HepG2 (cell line): ENCODE data around the gene THSD4. TPM values are rescaled to one million over a fixed set of nuclear protein-coding genes. Genes with fewer than 3 reads are reported as not detected.

ENCODE experiments used
- BCL6 ChIP-seq: IDR thresholded peaks from 2 replicates; pipeline ENCODE4 v1.6.1; 2016; ENCODE audit warnings: missing genetic modification reagents, missing compliant biosample characterization
- FOXA1 ChIP-seq, 2 experiments: fragments of 450-650 bp in 1 of 2; sonication (generic) in 1 of 2; formaldehyde crosslinking in 1 of 2; IDR thresholded peaks; 2 replicates each; pipeline versions ENCODE4 v1.4.0 to v1.6.1; 2016 to 2020; ENCODE audit warnings: missing genetic modification reagents in 1 of 2
- MAFG ChIP-seq: sonication (generic); formaldehyde crosslinking; IDR thresholded peaks from 2 replicates; pipeline ENCODE4 v1.5.1; 2020; ENCODE audit warnings: mild to moderate bottlenecking, missing genetic modification reagents
- PRMT3 ChIP-seq: sonication (generic); formaldehyde crosslinking; IDR thresholded peaks from 2 replicates; pipeline ENCODE4 v1.8.1; 2022; ENCODE audit warnings: low read depth, mild to moderate bottlenecking, moderate library complexity, missing genetic modification reagents, borderline replicate concordance
- RARG ChIP-seq: sonication (generic); formaldehyde crosslinking; IDR thresholded peaks from 2 replicates; pipeline ENCODE4 v1.4.0; 2020; ENCODE audit warnings: low read depth, mild to moderate bottlenecking, missing genetic modification reagents
- SRSF9 ChIP-seq: fragments of 200-400 bp; formaldehyde crosslinking; IDR thresholded peaks from 2 replicates; pipeline ENCODE4 v1.6.1; 2018; ENCODE audit warnings: borderline replicate concordance, mild to moderate bottlenecking, low read depth, low read length; ENCODE audit not compliant: insufficient read depth, poor library complexity, severe bottlenecking
- TSC22D2 ChIP-seq: sonication (generic); formaldehyde crosslinking; IDR thresholded peaks from 2 replicates; pipeline ENCODE4 v1.5.1; 2020; ENCODE audit warnings: missing genetic modification reagents, mild to moderate bottlenecking, borderline replicate concordance
- U2AF1 ChIP-seq: fragments of 200-400 bp; formaldehyde crosslinking; optimal IDR thresholded peaks from 2 replicates; pipeline ENCODE3; 2017; ENCODE audit warnings: mild to moderate bottlenecking, low read depth, low read length
- ZNF335 ChIP-seq: sonication (generic); formaldehyde crosslinking; IDR thresholded peaks from 2 replicates; pipeline ENCODE4 v1.4.0; 2020; ENCODE audit warnings: missing genetic modification reagents
- ZNF33A ChIP-seq: sonication (generic); formaldehyde crosslinking; IDR thresholded peaks from 2 replicates; pipeline ENCODE4 v1.5.1; 2020; ENCODE audit warnings: missing genetic modification reagents, mild to moderate bottlenecking, moderate library complexity, borderline replicate concordance
- ZNF343 ChIP-seq: sonication (generic); formaldehyde crosslinking; IDR thresholded peaks from 2 replicates; pipeline ENCODE4 v1.4.0; 2020; ENCODE audit warnings: mild to moderate bottlenecking, missing genetic modification reagents
- ZNF546 ChIP-seq: sonication (generic); formaldehyde crosslinking; conservative IDR thresholded peaks from 2 replicates; pipeline ENCODE4 v1.8.1; 2023; ENCODE audit warnings: mild to moderate bottlenecking, missing genetic modification reagents
- ZNF616 ChIP-seq: sonication (generic); formaldehyde crosslinking; IDR thresholded peaks from 2 replicates; pipeline ENCODE4 v1.5.0; 2020; ENCODE audit warnings: low read depth, mild to moderate bottlenecking, missing genetic modification reagents
- polyA plus RNA-seq, 8 experiments: library from polyadenylated mRNA; depleted of rRNA in 3 of 8; stranded (reverse) in 7 of 8; unstranded in 1 of 8; fragments of >200 nt; fragmentation: Illumina TruSeq in 4 of 8; extraction: Trizol in 4 of 8; gene quantifications; 2 replicates each; pipeline versions ENCODE4 v1.2.1 to v1.2.3, GENCODE V29; 2011 to 2016; ENCODE audit warnings: low read depth in 4 of 8, missing spikeins in 1 of 8, mixed read lengths in 1 of 8; ENCODE audit not compliant: insufficient read depth in 1 of 8
- total RNA-seq, 5 experiments: library from RNA; depleted of rRNA; stranded (reverse); fragments of >200 nt; fragmentation: Illumina TruSeq; extraction: Trizol; gene quantifications; 2 replicates each; pipeline ENCODE4 v1.2.3, GENCODE V29; 2016; ENCODE audit warnings: low read depth in 1 of 5
- TF ChIP-seq, protein P1 (sequence below): sonication (generic); formaldehyde crosslinking; IDR thresholded peaks from 2 replicates; pipeline ENCODE4 v1.4.0; 2020; ENCODE audit warnings: missing genetic modification reagents, borderline replicate concordance
- TF ChIP-seq, protein P2 (sequence below): sonication (generic); formaldehyde crosslinking; IDR thresholded peaks from 2 replicates; pipeline ENCODE4 v1.5.1; 2020; ENCODE audit warnings: mild to moderate bottlenecking, missing genetic modification reagents, moderate library complexity
- TF ChIP-seq, protein P3 (sequence below): sonication (generic); formaldehyde crosslinking; IDR thresholded peaks from 2 replicates; pipeline ENCODE4 v1.4.0; 2020; ENCODE audit warnings: missing genetic modification reagents, borderline replicate concordance
- TF ChIP-seq, protein P4 (sequence below): sonication (generic); formaldehyde crosslinking; IDR thresholded peaks from 2 replicates; pipeline ENCODE4 v1.4.0; 2020; ENCODE audit warnings: missing genetic modification reagents, borderline replicate concordance
- TF ChIP-seq, protein P5 (sequence below): sonication (generic); formaldehyde crosslinking; IDR thresholded peaks from 2 replicates; pipeline ENCODE4 v1.4.0; 2020; ENCODE audit warnings: mild to moderate bottlenecking, missing genetic modification reagents

THSD4 gene
- total and polyA plus RNA-seq, 2 of the 13 experiments (the other 11 are each of a cell fraction or from before 2014, with no cell fraction given), result 0.07 to 0.21 TPM

DNA sequence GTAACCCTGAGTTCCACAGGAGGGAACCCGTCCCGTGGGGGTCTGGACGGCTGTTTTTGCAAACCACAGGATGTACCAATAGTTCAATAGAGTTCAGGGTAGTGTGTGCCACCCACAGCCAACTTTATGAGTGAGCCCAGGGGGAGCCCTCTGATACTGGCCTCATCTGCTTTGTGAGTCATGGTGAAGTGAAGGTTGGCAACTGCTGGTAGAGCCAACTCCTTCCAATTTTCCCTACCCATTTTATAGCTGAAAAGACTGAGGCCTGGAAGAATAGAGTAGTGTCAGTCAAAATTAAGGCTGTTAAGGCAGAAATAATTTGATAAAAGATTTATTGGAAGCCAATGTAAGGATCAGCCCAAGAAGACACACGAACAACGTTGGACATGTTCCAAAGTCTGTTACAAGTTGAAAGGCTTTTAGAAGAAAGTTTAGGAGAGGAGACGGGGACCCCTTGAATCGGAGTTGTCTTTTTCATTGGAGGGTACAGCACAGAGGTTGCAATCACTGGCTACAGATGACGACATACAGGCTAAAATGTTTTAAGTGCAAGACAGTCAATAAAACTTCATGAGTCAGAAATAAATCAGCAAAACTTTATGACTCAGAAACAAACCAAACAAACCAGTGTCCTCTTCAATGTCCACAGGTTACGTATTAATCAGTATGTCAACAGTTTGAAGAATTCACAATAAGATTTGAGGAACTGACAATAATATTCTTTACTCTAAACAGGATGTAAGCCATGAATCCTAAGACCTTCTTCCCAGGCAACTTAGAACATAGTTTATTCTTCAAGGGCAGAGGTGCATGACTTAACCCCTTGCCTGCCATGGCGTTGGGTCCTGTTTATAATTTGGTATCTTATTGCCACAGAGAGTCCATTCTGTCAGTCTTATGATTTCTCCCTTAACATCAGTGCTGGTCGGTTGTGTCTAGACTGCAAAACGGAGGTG is 632.1 kb downstream of the THSD4 start (continued):
- TF ChIP-seq, protein P1, sequence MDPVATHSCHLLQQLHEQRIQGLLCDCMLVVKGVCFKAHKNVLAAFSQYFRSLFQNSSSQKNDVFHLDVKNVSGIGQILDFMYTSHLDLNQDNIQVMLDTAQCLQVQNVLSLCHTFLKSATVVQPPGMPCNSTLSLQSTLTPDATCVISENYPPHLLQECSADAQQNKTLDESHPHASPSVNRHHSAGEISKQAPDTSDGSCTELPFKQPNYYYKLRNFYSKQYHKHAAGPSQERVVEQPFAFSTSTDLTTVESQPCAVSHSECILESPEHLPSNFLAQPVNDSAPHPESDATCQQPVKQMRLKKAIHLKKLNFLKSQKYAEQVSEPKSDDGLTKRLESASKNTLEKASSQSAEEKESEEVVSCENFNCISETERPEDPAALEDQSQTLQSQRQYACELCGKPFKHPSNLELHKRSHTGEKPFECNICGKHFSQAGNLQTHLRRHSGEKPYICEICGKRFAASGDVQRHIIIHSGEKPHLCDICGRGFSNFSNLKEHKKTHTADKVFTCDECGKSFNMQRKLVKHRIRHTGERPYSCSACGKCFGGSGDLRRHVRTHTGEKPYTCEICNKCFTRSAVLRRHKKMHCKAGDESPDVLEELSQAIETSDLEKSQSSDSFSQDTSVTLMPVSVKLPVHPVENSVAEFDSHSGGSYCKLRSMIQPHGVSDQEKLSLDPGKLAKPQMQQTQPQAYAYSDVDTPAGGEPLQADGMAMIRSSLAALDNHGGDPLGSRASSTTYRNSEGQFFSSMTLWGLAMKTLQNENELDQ (CRISPR knock-in tag), result no peak
- TF ChIP-seq ZNF33A (CRISPR knock-in tag), result no peak
- no peak for TF ChIP-seq U2AF1
- no peak for TF ChIP-seq PRMT3 (CRISPR knock-in tag)
- no peak for TF ChIP-seq SRSF9
- no peak for TF ChIP-seq MAFG (CRISPR knock-in tag)
- TF ChIP-seq, protein P2, sequence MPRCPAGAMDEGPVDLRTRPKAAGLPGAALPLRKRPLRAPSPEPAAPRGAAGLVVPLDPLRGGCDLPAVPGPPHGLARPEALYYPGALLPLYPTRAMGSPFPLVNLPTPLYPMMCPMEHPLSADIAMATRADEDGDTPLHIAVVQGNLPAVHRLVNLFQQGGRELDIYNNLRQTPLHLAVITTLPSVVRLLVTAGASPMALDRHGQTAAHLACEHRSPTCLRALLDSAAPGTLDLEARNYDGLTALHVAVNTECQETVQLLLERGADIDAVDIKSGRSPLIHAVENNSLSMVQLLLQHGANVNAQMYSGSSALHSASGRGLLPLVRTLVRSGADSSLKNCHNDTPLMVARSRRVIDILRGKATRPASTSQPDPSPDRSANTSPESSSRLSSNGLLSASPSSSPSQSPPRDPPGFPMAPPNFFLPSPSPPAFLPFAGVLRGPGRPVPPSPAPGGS (CRISPR knock-in tag), result no peak
- TF ChIP-seq, protein P3, sequence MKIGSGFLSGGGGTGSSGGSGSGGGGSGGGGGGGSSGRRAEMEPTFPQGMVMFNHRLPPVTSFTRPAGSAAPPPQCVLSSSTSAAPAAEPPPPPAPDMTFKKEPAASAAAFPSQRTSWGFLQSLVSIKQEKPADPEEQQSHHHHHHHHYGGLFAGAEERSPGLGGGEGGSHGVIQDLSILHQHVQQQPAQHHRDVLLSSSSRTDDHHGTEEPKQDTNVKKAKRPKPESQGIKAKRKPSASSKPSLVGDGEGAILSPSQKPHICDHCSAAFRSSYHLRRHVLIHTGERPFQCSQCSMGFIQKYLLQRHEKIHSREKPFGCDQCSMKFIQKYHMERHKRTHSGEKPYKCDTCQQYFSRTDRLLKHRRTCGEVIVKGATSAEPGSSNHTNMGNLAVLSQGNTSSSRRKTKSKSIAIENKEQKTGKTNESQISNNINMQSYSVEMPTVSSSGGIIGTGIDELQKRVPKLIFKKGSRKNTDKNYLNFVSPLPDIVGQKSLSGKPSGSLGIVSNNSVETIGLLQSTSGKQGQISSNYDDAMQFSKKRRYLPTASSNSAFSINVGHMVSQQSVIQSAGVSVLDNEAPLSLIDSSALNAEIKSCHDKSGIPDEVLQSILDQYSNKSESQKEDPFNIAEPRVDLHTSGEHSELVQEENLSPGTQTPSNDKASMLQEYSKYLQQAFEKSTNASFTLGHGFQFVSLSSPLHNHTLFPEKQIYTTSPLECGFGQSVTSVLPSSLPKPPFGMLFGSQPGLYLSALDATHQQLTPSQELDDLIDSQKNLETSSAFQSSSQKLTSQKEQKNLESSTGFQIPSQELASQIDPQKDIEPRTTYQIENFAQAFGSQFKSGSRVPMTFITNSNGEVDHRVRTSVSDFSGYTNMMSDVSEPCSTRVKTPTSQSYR (CRISPR knock-in tag), result no peak
- TF ChIP-seq TSC22D2 (CRISPR knock-in tag), result no peak
- TF ChIP-seq BCL6 (CRISPR knock-in tag), result peak; percentile 54; the same call in 1 of the 2 replicates
- TF ChIP-seq ZNF546 (CRISPR knock-in tag), result no peak
- no peak for TF ChIP-seq ZNF343 (CRISPR knock-in tag)
- TF ChIP-seq RARG (CRISPR knock-in tag), result no peak
- peak; percentile 77 for TF ChIP-seq FOXA1 (IDR thresholded peaks at IDR 0.05)
- TF ChIP-seq FOXA1 (CRISPR knock-in tag; IDR thresholded peaks at IDR 0.05), result peak; percentile 66; the same call in 1 of the 2 replicates
- TF ChIP-seq, protein P4, sequence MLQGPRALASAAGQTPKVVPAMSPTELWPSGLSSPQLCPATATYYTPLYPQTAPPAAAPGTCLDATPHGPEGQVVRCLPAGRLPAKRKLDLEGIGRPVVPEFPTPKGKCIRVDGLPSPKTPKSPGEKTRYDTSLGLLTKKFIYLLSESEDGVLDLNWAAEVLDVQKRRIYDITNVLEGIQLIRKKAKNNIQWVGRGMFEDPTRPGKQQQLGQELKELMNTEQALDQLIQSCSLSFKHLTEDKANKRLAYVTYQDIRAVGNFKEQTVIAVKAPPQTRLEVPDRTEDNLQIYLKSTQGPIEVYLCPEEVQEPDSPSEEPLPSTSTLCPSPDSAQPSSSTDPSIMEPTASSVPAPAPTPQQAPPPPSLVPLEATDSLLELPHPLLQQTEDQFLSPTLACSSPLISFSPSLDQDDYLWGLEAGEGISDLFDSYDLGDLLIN (CRISPR knock-in tag), result no peak
- TF ChIP-seq, protein P5, sequence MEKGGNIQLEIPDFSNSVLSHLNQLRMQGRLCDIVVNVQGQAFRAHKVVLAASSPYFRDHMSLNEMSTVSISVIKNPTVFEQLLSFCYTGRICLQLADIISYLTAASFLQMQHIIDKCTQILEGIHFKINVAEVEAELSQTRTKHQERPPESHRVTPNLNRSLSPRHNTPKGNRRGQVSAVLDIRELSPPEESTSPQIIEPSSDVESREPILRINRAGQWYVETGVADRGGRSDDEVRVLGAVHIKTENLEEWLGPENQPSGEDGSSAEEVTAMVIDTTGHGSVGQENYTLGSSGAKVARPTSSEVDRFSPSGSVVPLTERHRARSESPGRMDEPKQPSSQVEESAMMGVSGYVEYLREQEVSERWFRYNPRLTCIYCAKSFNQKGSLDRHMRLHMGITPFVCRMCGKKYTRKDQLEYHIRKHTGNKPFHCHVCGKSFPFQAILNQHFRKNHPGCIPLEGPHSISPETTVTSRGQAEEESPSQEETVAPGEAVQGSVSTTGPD (CRISPR knock-in tag), result no peak
- no peak for TF ChIP-seq ZNF335 (CRISPR knock-in tag)
- no peak for TF ChIP-seq ZNF616 (CRISPR knock-in tag)
